GM19468 (cell line): ENCODE data around the gene CCDC167.
"Not testable (repeated sequence)": the region's sequence is repeated elsewhere in the genome, so short reads cannot be mapped to it uniquely, and the experiment has no call there.

Experiments
- ATAC-seq: cut with Tn5 transposase; IDR thresholded peaks from one replicate; pipeline ENCODE4 v1.9.1; 2021; ENCODE audit warnings: mild to moderate bottlenecking, moderate library complexity, moderate number of reproducible peaks; ENCODE audit not compliant: unreplicated experiment; ENCODE audit errors: extremely low read depth

Gene CCDC167

DNA sequence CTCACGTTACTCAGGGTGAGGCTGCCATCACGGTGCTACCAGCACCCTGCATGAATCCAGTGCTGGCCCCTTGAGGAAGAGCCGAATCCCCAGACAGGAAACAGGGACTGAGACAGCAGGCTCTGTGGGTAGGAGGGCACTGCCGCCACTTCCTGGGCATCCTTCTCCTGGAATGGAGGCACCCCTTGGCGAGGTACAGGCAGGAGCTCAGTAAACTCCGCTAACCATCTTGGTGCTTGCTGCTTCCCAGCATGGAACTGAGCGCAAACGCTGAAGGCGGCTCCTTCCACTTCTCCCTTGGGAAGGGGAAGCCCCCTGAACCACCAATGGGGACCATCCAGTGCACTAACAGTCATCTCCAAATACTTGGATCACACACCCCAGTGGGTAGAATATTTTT lies 13.5 kb upstream of the CCDC167 start:
- ATAC-seq = no peak

DNA sequence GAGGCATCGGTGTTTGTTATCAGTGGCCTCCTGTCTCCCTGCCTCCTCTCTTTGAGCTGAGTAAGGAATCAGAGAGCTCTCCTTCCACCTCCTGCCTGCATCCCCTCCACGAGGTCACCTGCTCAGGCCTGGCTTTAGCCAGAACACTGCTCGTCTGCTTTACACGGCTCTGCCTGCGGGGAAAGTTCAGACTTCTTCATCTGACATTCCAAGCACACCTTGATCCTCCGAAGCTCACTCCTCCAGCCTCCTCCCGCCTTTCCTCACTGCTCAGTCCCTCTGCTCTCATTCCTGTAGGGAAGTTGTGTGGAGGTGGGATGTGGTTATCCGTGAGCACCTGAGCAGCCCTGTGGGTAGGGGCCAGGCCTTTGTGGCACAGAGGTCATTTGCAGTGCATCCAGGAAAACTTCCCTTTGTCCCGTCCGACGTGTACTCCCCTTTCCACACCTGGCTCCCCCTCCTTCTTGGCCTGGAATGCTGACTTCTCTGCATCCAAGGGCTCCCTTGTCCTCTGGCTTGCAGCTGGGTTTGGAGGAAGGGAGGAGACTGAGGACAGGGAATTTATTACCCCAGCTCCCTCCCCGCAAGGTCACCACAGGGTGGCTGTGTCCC lies 12.8 kb upstream of the CCDC167 start:
- ATAC-seq = no peak

DNA sequence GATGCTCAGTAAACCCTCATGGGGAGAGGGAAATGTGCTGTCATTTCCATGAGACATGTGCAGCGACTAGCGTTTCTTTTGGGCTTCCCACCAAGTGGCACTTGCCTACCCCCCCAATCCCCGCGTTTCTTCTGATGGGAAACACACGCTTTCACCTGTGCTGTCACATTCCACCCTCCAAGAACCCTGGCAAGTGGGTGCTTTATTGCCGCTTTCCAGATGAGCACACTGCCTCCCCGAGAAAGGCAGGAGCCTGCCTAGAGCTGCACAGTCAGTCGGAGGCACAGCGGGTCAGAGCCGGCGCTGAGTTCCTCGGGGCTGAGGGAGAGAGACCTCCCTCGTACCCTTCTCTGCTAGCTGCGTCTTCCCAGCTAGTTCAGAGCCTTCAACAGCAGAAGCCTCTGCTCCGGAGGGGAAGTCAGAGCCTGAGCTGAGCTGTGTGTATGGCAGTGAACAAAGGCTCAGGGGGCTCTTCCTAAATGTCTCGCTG lies 12.3 kb upstream of the CCDC167 start:
- ATAC-seq = no peak

DNA sequence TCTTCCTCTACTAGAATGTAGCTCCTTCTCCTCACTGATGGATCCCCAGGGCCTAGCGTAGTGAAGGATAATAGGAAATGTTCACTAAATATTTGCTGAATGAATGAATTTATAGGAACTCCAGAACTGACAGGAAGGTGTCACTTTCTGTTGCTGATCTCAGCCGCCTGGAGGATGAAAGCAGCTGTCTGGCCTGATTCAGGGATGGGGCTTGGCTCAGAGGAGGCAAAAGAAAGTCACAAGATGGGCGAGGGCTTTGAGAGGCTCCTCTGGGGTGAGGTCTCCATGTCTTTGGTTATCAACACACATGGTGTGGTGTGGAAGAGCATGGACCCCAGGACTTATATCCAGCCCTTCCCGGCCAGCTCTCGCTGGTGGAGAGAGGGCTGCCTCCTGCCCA lies 11.5 kb upstream of the CCDC167 start:
- no peak for ATAC-seq

DNA sequence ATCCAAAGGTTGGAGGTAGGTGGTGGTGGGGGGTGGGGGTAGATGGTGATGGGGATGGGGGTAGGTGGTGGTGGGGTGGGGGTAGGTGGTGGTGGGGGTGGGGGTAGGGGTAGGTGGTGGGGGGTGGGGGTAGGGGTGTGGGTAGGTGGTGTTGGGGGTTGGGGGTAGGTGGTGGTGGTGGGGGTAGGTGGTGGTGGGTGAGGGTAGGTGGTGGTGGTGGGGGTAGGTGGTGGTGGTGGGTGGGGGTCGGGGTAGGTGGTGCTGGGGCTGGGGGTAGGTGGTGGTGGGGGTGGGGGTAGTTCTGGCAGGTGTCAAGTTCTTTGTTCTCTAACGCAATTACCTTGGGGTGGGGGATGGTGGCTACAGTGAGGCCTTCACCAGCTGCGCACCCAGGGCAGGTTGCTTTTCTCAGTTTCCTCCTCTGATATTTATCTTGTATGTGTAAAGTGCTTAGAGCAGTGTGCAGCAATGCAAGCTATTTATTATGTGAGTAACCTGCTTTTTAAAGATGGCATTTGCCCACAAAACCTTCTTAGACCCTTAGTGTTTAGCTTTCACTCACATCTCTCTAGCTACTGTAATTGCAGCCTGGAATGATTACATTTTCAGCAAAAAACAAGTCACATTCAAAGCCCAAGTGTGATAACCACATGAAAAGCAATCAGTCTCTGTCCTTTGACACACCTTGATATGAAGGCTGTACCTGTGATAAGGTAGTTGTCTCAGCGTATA lies 8.2 kb upstream of the CCDC167 start:
- ATAC-seq = no peak

DNA sequence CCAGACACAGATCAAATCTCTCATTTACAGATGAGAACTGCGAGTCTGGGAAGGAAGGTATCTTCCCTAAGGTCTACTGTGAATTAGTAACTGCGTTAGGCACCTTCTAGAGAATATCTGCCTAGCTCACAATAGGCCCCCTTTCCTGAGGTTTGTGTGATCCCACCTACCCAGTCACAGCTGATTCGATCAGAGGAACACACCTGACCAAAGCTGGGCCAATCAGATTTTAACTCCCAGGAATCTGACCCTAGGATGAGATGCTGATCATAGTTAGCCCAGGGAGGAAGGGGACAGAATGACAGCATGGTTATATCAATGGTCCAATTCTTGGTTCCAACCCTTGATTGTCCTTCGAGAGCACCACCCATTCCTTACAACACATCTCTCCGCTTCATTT lies 7.4 kb upstream of the CCDC167 start:
- no peak for ATAC-seq

DNA sequence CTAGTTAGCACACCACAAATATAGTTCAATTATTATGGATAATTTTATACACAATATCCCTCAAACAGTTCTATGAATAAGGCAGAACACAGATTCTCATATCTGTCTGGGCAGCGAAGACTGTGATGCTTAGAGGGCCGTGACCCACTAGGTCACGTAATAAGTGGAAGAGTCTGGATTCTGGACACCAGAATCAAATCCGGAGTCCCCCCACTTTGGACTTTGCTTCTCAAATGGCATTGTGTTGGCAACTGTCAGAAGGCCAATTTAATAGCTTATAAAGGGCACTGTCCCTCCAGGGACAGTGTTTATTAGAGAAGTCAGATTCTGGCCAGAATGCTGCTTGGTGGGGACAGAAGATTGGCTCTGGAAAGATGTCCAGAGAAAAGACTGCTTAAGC lies 6.8 kb upstream of the CCDC167 start:
- no peak for ATAC-seq

DNA sequence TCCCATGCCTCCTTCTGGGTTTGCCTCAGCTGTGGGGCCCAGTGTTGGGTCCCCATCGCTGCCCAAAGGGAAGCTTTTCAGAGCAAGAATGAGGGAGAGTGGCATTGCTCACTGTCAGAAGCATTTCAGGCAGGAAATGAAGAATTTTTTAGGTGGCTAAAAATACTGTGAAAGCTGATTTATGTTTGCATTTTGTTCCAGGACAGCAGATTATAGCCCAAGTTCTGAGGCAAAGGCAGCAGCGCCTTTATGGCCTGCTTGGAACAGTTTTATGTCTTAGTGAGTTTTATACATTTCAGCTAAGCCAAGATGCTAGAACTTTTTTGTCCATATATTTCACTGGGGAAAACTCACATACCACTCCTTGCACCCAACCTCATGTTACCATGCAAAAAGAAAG lies 4.3 kb upstream of the CCDC167 start:
- no peak for ATAC-seq

DNA sequence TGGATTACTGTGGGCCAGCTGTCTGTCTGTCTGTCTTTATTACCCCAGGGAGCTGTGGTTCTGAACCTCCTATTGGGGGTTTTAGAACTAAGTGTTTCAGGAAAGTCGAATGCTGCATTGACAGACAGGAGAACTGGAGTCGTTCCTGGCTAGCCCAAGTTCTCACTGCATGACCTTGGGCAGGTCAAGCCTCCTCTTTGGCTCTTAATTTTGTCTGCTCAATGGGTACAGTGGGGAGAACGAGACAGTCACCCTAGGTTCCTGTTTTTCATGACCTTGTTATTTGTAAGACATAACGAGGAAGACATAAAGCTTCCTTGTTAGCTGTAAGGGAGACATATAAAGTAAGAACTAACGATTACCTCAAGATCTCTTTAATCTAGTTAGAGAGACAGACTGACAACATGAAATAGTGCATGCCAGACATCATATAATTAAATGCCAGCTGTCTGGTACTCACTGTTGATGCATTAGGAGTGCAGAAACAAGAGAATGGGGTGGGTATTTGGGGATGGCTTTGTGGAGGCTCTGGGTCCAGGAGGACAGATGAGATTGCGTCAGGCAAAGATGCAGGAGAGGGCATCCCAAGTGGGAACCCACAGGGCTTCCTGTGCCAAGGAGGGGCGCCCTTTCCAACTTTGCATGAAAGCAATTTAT lies 3.7 kb upstream of the CCDC167 start:
- ATAC-seq = no peak

DNA sequence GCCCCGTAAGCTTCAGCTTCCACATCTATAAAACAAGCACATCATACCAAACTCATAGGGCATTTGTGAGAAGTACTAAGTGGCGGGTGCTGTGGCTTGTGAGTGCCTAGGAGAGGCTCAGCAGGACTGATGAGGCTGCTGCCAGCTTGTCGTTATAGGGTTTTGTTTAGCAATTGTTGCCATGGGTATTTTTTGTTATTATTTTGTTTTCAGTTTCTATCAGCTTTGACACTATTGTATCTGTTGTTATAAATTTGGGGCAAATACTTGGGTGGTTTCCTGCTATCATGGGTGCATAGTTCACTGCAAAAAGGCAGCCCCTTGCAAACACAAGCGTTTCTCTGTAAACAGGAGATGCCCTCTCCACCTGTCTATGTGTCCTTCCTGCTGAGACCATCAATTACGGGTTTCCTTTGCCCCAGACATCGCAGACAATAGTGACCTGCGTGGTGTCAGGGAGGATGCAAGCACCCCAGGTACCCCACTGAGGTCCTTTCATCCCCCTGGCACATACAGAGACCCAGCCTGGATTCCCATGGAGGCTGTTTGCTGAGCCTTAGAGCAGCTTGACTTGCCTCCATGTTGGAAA lies 3.1 kb upstream of the CCDC167 start:
- no peak for ATAC-seq

DNA sequence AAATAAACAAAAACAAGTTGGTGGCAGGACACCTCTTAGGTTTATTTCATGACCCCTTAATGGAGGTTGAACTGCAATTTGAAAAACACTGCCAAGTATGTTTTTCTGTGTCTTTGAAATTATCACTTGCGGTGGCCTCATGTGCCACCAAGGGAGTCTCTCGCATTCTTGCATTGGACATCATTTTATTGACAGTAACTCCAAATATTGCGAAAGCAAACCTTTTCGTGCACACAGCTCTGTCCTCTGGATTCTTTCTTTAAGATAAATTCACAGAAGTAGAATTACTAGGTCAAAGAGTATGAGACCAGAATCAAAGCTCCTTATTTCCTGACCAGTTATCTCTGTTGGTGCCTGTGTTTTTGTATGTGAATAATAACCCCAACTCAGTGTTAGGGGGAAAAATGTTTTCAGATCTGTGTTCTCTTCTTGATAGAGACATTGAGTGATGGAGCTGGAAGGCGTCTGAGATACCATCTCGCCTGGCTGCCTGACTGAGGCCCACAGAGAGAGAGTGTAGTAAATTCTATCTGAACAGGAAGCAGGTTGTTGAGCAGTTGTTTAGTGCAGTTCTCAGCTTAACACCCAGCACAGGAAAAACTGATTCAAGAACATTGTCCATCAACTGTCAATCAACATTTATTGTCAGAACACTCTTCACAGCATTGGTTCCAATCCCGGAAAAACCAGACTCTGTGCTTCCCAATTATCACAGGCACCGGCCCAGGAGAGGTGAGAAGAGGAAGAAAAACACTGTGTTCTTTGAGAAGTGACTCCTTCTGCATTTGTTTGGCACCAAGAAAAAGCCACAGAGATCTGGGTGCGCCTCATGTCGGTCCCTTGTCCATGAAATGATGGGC lies 2.2 kb upstream of the CCDC167 start:
- no peak for ATAC-seq

DNA sequence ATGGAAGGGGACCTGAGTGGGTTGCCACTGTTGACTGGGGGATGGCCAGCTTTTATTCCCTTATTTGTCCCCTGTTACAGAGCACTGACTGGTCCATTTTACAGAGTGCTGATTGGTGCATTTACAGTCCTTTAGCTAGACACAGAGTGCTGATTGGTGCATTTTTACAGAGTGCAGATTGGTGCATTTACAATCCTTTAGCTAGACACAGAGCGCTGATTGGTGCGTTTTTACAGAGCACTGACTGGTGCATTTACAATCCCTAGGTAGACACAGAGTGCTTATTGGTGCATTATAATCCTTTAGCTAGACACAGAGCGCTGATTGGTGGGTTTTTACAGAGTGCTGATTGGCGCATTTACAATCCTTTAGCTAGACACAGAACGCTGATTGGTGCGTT lies 1.2 kb upstream of the CCDC167 start:
- ATAC-seq = not testable (repeated sequence)

DNA sequence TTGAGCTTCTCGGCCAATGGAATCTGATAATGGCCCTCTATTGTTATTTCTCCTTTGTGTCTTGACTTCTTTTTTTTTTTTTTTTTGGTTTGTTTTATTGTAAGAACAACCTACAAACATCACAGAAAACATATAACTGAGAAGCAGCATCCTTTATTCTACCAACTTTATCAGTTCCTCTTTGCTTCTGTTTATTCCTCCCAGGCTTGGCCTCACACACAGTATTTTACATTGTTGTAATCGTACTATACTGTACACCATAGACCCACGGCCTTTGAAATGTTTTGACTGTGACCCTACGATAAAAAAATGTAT lies 558 bp upstream of the CCDC167 start:
- ATAC-seq = no peak

DNA sequence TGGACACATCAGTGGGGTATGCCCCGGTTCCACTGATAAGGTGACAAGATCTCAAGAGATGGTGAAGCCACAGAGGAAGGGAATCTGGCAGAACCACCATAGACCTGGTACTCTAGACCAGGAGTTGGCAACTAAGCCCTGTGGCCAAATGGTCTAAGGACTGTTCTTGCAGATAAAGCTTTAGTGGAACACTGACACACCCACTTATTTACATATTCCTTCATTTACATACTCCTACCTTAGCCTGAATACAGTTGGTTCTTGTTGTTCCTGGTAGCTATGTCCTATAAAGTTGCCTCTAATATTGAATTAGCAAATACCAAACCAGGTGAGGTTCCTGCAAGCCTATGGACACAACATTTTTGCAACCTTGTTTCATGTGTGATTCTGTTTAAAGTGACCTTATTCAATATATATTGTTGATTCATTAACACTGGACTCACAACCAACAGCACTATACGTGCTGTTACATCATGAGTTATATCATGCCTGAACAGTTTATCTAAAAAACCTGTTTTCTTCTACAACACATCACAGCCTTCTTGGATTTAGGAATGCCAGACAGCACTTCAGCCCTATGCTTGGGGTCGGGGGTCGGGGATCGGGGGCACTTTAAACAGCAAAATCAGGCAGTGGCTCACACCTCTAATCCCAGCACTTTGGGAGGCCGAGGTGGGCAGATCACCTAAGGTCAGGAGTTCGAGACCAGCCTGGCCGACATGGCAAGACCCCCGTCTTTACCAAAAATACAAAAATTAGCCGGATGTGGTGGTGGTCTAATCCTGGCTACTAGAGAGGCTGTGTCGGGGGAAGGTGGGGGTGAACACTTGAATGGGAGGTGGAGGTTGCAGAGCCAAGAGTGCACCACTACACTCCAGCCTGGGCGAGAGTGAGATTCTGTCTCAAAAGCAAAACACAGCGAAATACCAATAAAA lies 2.5 kb downstream of the CCDC167 start:
- no peak for ATAC-seq

DNA sequence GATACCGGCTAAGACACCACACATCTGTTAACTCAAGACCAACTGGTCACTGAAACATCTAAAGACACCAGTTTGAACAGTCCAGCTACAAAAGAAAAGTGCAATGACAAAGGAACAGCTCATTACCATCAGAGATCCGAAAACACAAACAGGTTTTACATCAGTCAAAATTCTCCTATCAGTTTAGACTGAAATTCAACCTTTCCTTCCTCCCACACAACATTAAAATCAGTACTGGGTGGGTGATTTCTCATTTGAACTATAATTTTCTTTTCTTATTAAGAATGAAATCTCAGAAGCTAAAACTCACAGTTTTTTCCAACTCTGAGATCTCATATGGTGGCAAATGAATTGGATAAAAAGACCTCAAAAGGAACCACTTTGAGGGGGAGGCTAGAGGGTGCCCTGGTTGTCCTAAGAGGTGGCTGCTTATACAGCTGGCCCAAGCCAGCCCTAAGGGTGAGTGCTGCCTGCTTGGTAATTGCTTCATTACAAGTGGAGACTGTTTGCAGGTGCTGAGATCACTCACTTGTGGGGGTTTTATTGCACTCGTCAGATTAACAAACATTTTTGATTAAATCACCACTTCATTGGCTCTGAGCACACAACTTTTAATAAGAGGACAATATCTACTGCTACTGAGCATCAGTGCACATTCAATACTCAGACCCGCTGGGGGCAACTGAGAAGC lies 4.3 kb downstream of the CCDC167 start:
- no peak for ATAC-seq

DNA sequence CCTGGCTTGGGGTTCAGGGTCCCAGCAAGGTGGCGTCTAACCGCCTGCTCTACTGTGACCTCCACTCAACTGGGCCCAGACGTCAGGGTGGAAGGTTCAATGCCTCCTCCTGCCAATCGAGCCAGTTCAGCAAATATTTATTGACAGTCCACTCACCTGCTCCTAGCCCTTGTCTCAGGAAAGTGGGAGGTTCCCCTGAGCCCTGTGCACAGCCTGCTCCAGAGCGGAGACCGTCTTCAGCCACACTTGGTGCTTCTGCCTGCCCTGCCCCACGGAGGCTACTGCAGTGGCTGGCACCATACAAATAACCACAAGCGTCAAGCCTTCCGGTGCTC lies 6.1 kb downstream of the CCDC167 start:
- no peak for ATAC-seq

DNA sequence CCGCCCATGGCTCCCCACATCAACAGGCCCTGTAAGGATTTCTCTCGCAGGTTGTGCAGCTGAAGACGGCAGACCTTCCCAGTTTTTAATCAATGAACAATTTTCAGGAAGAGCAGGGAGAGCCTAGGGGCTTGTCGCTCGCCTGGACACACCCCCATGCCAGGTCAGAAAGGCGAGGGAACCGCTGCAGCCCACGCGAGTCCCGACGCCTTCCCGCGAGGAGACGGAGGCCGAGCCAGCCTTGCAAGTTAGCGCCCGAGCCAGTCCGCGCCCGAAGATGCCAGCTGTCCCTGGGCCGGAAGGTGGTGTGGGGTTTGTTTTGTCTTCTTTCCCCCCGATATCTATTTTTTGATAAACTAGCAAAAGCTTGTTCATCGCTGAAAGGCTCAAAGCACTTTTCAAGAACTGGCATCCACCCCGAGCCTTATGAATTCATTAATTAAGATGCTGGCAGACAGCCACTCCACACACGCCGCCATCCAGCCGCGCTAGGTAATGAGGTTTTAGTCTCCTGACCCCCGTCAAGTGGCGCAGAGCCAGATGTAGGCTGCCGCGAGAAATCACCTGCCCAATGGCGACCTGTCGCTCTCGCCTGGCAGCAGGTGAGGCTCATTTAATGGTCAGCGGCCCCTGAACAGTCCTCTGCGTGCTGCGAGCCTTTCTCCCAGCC lies 6.6 kb downstream of the CCDC167 start:
- ATAC-seq = no peak

DNA sequence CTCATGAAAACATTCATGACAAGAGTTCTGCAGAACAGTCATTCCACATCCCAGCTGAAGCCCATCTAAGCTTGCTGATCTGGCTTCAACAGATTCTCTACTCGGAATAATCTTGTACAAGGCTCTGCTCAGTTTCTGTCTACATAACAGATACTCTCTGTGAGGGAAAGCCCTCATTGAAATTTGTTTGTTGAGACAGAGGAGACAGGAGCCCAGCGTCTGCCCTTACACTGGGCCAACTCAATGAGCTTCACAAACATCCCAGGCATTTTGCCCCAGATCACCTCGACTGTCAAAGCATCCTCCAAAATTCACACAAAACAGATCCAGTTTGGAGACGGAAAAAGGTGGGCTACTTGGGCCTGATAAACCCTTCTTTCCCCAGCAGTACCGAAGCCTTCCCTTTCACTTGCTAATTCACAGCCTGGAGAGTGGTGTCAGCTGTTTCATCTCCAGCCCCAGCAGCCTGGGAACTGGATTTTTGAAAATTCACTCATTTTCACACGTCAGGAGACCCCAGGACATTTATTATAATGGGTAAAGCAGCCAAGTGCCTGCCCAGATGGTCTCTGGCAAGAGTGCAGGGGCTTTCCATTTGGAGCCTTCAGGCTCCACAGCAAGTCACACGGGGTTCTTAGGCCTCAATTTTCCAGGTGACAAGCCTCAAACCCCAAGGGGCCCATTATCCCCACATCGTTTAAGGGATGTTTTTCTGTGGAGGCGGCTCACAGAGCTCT lies 7.3 kb downstream of the CCDC167 start:
- no peak for ATAC-seq
